GM23338 (cell line): Measurements from ENCODE around the gene DMRTB1. TPM values are rescaled to one million over a fixed set of nuclear protein-coding genes. Genes with fewer than 3 reads are reported as not detected.

Experiments used
- ATAC-seq: fragments of 200-7000 bp; cut with Tn5 transposase; 3 replicates; pipeline ENCODE4 v1.9.1; 2020
- DNase-seq: peaks from one replicate; pipeline ENCODE4 v3.0.0-alpha.2; 2015; ENCODE audit warnings: low spot score
- H2AFZ ChIP-seq: fragments of 200-600 bp; sonication (generic); 2 replicates; pipeline ENCODE4 v1.8.0; 2016; ENCODE audit warnings: antibody characterized with exemption, mild to moderate bottlenecking, moderate library complexity
- H3F3A ChIP-seq: fragments of 200-600 bp; sonication (generic); replicated peaks from 2 replicates; pipeline ENCODE4 v1.8.0; 2017; ENCODE audit warnings: antibody characterized with exemption, mixed run types, low read depth
- H3K27ac ChIP-seq: fragments of 200-600 bp; sonication (generic); 2 replicates; pipeline ENCODE4 v1.6.1; 2016; ENCODE audit warnings: low read depth
- H3K27me3 ChIP-seq: fragments of 200-600 bp; sonication (generic); 2 replicates; pipeline ENCODE4 v1.8.0; 2016; ENCODE audit warnings: mild to moderate bottlenecking, mixed run types, moderate library complexity; ENCODE audit not compliant: insufficient read depth
- H3K36me3 ChIP-seq: fragments of 200-600 bp; sonication (generic); 2 replicates; pipeline ENCODE4 v1.8.0; 2016; ENCODE audit warnings: mild to moderate bottlenecking; ENCODE audit not compliant: insufficient read depth
- H3K4me1 ChIP-seq: fragments of 200-600 bp; sonication (generic); 2 replicates; pipeline ENCODE4 v1.8.0; 2016; ENCODE audit warnings: mild to moderate bottlenecking, moderate library complexity; ENCODE audit not compliant: insufficient read depth
- H3K4me2 ChIP-seq: fragments of 200-600 bp; sonication (generic); 2 replicates; pipeline ENCODE4 v1.7.1; 2017; ENCODE audit warnings: mixed run types
- H3K4me3 ChIP-seq: fragments of 200-600 bp; sonication (generic); 2 replicates; pipeline ENCODE4 v1.6.1; 2016; ENCODE audit warnings: mixed run types
- H3K79me2 ChIP-seq: fragments of 200-600 bp; sonication (generic); replicated peaks from 2 replicates; pipeline ENCODE4 v1.8.0; 2017; ENCODE audit warnings: mild to moderate bottlenecking; ENCODE audit not compliant: insufficient read depth
- H3K9me2 ChIP-seq: fragments of 200-600 bp; sonication (generic); 2 replicates; pipeline ENCODE4 v1.8.0; 2017; ENCODE audit not compliant: insufficient read depth
- H4K20me1 ChIP-seq: fragments of 200-600 bp; sonication (generic); replicated peaks from 2 replicates; pipeline ENCODE4 v1.8.0; 2017; ENCODE audit warnings: mild to moderate bottlenecking; ENCODE audit not compliant: insufficient read depth
- H3K27ac Mint-ChIP-seq: 2 replicates; pipeline ENCODE4 v1.8.0; 2020; ENCODE audit warnings: inconsistent platforms, mild to moderate bottlenecking, moderate library complexity, mixed read lengths
- H3K27me3 Mint-ChIP-seq: 3 replicates; pipeline ENCODE4 v1.8.0; 2022; ENCODE audit warnings: low read depth, mild to moderate bottlenecking, moderate library complexity, mixed read lengths, inconsistent platforms; ENCODE audit not compliant: insufficient read depth, poor library complexity
- H3K36me3 Mint-ChIP-seq: 3 replicates; pipeline ENCODE4 v1.8.0; 2021; ENCODE audit warnings: low read depth, mild to moderate bottlenecking, inconsistent platforms, moderate library complexity, mixed read lengths
- H3K4me1 Mint-ChIP-seq: 3 replicates; pipeline ENCODE4 v1.8.0; 2020; ENCODE audit warnings: mild to moderate bottlenecking, inconsistent platforms, mixed read lengths
- H3K4me3 Mint-ChIP-seq: 3 replicates; pipeline ENCODE4 v1.8.0; 2021; ENCODE audit warnings: moderate library complexity, mild to moderate bottlenecking, inconsistent platforms, mixed read lengths
- H3K9me3 Mint-ChIP-seq: 3 replicates; pipeline ENCODE4 v1.8.0; 2020; ENCODE audit warnings: moderate library complexity, mild to moderate bottlenecking, inconsistent platforms, mixed read lengths
- CREB1 ChIP-seq: fragments of 250-450 bp; sonication (Bioruptor Pico); IDR thresholded peaks from 2 replicates; pipeline ENCODE4 v1.5.0; 2020; ENCODE audit warnings: low read depth, mild to moderate bottlenecking, moderate library complexity
- POLR2AphosphoS5 ChIP-seq: IDR thresholded peaks from 2 replicates; pipeline ENCODE4 v1.6.1; 2016; ENCODE audit warnings: antibody characterized with exemption, low read depth
- STAT1 ChIP-seq: IDR thresholded peaks from one replicate; pipeline ENCODE4 v1.6.1; 2016; ENCODE audit warnings: antibody characterized with exemption; ENCODE audit not compliant: unreplicated experiment
- ZNF114 ChIP-seq: fragments of 250-450 bp; sonication (Bioruptor Pico); IDR thresholded peaks from 2 replicates; pipeline ENCODE4 v1.5.0; 2020; ENCODE audit warnings: mild to moderate bottlenecking, moderate library complexity
- ZNF331 ChIP-seq: fragments of 250-450 bp; sonication (Bioruptor Pico); IDR thresholded peaks from 2 replicates; pipeline ENCODE4 v1.5.0; 2020; ENCODE audit warnings: low read depth, mild to moderate bottlenecking, moderate library complexity
- polyA plus RNA-seq: library from polyadenylated mRNA; unstranded; fragments of >200 nt; fragmentation: Nextera tagmentation; extraction: Ambion mirVana; gene quantifications from 2 replicates; pipeline ENCODE4 v1.2.1, GENCODE V29; 2016
- total RNA-seq: library from RNA; depleted of rRNA; stranded (reverse); fragments of >200 nt; shearing (Covaris generic); gene quantifications from 2 replicates; pipeline ENCODE4 v1.2.3, GENCODE V29; 2014
- TF ChIP-seq, protein P1 (sequence below): fragments of 250-450 bp; sonication (Bioruptor Pico); IDR thresholded peaks from 2 replicates; pipeline ENCODE4 v1.5.0; 2020; ENCODE audit warnings: mild to moderate bottlenecking, moderate library complexity
- TF ChIP-seq, protein P2 (sequence below), 2 experiments: fragments of 200-600 bp in 1 of 2; sonication (generic) in 1 of 2; conservative IDR thresholded peaks; 2 replicates each; pipeline versions ENCODE4 v1.5.1 to v1.6.1; 2016 to 2017; ENCODE audit warnings: antibody characterized with exemption in 2 of 2, low read depth in 2 of 2, mild to moderate bottlenecking in 2 of 2, moderate library complexity in 1 of 2

The DMRTB1 gene
- total and polyA plus RNA-seq, 2 experiments from 2014 or later, result 0.27 to 1.2 TPM

DNA sequence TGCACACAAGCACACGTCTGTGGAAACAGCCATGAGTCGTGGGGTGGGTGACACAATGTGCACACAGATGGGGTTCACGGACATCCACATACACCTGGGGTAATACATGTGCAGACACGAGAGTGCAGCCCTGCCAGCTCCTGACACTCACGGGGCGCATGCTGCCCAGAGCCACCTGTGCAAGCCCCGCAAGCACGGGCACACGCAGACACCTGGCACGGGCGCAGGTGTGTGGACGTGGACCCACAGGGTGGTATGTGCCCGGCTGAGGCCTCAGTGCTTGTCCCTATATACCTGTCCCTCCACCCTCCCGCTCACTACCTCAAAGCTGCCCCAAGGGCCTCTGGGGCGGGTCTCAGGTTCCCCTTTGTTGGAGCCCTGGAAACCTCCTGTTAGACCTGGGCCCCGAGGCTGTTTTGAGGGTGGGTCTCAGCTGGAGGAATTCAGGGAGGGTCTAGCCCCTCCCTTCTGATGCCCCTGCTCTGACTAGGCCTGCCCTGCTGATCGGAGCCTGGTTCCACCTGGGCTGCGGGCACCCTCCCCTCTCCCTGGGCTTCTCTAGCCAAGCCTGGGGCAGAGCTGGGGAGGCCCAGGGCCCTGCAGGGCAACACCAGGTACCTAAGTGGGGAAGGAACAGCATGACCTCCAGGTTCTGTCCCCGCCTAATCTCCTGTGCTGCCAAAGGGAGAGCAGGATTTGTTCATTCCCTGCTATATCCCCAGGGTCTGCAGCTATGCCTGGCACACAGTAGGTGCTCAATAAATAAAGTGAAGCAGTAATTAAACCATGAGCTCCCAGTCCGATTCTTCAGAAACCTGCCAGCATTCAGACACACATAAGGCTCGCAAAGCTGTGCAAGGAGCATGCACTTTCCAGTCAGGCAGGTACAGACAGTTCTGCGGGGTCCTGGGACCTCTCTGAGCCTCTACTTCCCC, 49.1 kb downstream of the DMRTB1 start:
- H4K20me1 ChIP-seq, result no peaks in the 10 kb centered on the region
- Mint-ChIP-seq H3K4me1 (peaks cover 28% of the 10 kb centered on the region), H3K36me3 (no peaks in the 10 kb centered on the region; the same call in 2 of the 3 replicates), H3K4me3 (no peak overlapping the region), H3K27ac (no peak overlapping the region), H3K27me3 (peaks cover 7% of the 10 kb centered on the region), H3K9me3 (no peaks in the 10 kb centered on the region; the same call in 2 of the 3 replicates)
- no peaks in the 10 kb centered on the region for H3K79me2 ChIP-seq
- H2AFZ ChIP-seq, result no peak overlapping the region
- no peaks in the 10 kb centered on the region for H3K27me3 ChIP-seq
- DNase-seq (no peak), ATAC-seq (no peak)
- TF ChIP-seq STAT1, result no peak
- no peaks in the 10 kb centered on the region for H3K9me2 ChIP-seq
- no peaks in the 10 kb centered on the region for H3K36me3 ChIP-seq
- no peak overlapping the region for H3K27ac ChIP-seq
- H3K4me2 ChIP-seq, result no peak overlapping the region
- H3K4me3 ChIP-seq, result no peak overlapping the region
- H3F3A ChIP-seq, result no peaks in the 10 kb centered on the region
- peaks cover 5% of the 10 kb centered on the region; the same call in 1 of the 2 replicates for H3K4me1 ChIP-seq

DNA sequence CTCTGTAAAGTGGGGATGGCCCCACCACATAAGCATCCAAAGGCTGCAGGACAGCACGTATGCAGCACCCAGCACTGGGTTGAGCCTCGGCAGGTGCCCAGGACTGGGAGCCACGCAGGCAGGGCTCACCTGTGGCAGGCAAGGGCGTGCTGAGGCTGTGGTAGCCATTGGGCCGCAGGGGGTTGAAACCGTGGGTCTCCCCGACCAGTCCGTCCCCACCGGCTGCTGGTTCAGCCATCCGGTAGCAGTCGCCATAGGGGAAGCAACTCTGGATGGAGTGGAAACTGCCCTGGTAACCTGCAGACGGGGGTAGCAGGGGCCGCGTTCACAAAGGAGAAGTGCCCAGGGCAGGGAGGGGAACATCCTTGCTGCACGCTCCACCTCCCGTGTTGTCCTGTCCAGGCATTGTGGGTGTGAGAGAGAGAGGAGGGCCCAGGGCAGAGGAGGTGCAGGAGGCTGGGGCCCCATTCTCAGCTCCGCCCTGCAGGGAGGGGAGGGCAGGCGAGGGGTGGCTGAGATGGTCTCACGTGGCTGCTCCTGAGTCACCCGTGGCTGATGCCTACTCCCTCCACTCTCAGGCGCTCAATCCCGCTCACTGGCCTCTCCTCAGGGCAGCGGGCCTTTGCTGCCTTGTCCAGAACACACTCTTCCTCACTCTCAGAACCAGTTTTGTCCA, 49.9 kb downstream of the DMRTB1 start:
- H3K36me3 ChIP-seq, result no peaks in the 10 kb centered on the region
- H3K36me3 Mint-ChIP-seq, result no peaks in the 10 kb centered on the region; the same call in 2 of the 3 replicates
- H3K4me1 ChIP-seq, result no peaks in the 10 kb centered on the region
- no peak for DNase-seq
- no peak overlapping the region for H3K4me3 ChIP-seq
- H3K4me1 Mint-ChIP-seq, result peaks cover 24% of the 10 kb centered on the region
- H4K20me1 ChIP-seq, result no peaks in the 10 kb centered on the region
- no peak overlapping the region for H3K4me2 ChIP-seq
- H2AFZ ChIP-seq, result no peak overlapping the region; the same call in 1 of the 2 replicates
- no peak overlapping the region for H3K27ac ChIP-seq
- no peak overlapping the region for H3K4me3 Mint-ChIP-seq
- H3K27me3 Mint-ChIP-seq, result peaks cover 3% of the 10 kb centered on the region
- no peaks in the 10 kb centered on the region for H3F3A ChIP-seq
- no peaks in the 10 kb centered on the region; the same call in 2 of the 3 replicates for H3K9me3 Mint-ChIP-seq
- TF ChIP-seq, protein P1, sequence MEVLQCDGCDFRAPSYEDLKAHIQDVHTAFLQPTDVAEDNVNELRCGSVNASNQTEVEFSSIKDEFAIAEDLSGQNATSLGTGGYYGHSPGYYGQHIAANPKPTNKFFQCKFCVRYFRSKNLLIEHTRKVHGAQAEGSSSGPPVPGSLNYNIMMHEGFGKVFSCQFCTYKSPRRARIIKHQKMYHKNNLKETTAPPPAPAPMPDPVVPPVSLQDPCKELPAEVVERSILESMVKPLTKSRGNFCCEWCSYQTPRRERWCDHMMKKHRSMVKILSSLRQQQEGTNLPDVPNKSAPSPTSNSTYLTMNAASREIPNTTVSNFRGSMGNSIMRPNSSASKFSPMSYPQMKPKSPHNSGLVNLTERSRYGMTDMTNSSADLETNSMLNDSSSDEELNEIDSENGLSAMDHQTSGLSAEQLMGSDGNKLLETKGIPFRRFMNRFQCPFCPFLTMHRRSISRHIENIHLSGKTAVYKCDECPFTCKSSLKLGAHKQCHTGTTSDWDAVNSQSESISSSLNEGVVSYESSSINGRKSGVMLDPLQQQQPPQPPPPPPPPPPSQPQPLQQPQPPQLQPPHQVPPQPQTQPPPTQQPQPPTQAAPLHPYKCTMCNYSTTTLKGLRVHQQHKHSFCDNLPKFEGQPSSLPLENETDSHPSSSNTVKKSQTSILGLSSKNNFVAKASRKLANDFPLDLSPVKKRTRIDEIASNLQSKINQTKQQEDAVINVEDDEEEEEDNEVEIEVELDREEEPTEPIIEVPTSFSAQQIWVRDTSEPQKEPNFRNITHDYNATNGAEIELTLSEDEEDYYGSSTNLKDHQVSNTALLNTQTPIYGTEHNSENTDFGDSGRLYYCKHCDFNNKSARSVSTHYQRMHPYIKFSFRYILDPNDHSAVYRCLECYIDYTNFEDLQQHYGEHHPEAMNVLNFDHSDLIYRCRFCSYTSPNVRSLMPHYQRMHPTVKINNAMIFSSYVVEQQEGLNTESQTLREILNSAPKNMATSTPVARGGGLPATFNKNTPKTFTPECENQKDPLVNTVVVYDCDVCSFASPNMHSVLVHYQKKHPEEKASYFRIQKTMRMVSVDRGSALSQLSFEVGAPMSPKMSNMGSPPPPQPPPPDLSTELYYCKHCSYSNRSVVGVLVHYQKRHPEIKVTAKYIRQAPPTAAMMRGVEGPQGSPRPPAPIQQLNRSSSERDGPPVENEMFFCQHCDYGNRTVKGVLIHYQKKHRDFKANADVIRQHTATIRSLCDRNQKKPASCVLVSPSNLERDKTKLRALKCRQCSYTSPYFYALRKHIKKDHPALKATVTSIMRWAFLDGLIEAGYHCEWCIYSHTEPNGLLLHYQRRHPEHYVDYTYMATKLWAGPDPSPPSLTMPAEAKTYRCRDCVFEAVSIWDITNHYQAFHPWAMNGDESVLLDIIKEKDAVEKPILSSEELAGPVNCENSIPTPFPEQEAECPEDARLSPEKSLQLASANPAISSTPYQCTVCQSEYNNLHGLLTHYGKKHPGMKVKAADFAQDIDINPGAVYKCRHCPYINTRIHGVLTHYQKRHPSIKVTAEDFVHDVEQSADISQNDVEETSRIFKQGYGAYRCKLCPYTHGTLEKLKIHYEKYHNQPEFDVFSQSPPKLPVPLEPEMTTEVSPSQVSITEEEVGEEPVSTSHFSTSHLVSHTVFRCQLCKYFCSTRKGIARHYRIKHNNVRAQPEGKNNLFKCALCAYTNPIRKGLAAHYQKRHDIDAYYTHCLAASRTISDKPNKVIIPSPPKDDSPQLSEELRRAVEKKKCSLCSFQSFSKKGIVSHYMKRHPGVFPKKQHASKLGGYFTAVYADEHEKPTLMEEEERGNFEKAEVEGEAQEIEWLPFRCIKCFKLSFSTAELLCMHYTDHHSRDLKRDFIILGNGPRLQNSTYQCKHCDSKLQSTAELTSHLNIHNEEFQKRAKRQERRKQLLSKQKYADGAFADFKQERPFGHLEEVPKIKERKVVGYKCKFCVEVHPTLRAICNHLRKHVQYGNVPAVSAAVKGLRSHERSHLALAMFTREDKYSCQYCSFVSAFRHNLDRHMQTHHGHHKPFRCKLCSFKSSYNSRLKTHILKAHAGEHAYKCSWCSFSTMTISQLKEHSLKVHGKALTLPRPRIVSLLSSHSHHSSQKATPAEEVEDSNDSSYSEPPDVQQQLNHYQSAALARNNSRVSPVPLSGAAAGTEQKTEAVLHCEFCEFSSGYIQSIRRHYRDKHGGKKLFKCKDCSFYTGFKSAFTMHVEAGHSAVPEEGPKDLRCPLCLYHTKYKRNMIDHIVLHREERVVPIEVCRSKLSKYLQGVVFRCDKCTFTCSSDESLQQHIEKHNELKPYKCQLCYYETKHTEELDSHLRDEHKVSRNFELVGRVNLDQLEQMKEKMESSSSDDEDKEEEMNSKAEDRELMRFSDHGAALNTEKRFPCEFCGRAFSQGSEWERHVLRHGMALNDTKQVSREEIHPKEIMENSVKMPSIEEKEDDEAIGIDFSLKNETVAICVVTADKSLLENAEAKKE (CRISPR knock-in tag), result no peak
- TF ChIP-seq ZNF331 (no peak), POLR2AphosphoS5 (no peak), CREB1 (CRISPR knock-in tag) (no peak), ZNF114 (no peak), STAT1 (no peak)
- TF ChIP-seq, protein P2, sequence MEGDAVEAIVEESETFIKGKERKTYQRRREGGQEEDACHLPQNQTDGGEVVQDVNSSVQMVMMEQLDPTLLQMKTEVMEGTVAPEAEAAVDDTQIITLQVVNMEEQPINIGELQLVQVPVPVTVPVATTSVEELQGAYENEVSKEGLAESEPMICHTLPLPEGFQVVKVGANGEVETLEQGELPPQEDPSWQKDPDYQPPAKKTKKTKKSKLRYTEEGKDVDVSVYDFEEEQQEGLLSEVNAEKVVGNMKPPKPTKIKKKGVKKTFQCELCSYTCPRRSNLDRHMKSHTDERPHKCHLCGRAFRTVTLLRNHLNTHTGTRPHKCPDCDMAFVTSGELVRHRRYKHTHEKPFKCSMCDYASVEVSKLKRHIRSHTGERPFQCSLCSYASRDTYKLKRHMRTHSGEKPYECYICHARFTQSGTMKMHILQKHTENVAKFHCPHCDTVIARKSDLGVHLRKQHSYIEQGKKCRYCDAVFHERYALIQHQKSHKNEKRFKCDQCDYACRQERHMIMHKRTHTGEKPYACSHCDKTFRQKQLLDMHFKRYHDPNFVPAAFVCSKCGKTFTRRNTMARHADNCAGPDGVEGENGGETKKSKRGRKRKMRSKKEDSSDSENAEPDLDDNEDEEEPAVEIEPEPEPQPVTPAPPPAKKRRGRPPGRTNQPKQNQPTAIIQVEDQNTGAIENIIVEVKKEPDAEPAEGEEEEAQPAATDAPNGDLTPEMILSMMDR (conservative IDR thresholded peaks at IDR 0.05; ENCODE audit: low read depth in 2 of 2), result no peak
- H3K9me2 ChIP-seq, result no peaks in the 10 kb centered on the region
- no peak overlapping the region for H3K27ac Mint-ChIP-seq
- peak; percentile 14 for ATAC-seq
- H3K79me2 ChIP-seq, result no peaks in the 10 kb centered on the region
- no peaks in the 10 kb centered on the region for H3K27me3 ChIP-seq
